ENCODE data around the gene CCDC6.

DNA sequence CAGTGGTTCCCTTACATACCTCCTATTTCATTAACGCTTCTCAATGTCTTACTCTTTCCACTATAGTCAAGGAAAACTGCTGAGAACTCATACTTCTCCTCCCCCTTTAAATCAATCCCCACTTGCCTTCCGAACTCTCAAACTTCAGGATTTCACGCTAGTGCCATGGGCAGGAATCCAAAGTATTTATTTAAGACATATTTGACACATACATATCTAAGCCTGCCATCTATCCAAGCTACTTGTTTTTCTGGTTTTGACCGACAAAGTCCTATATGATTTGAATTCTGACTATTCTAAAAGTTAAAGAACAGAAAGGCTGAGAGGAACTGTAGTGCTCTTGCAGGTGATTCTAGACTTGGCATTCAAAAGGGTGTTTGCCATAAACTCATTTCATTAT is 51.8 kb downstream of the CCDC6 start:
- TF ChIP-seq CTCF (IDR thresholded peaks at IDR 0.05) (no peak), POLR2AphosphoS5 (IDR thresholded peaks at IDR 0.05) (no peak), POLR2A (IDR thresholded peaks at IDR 0.05) (no peak)

All from prostate gland (tissue), 2 donors.